Measurements from ENCODE around the gene HDGF.

HDGF gene

GRCh38 chr1:156751451-156751756, at the start of gene HDGF:
TSS of gene HDGF (minus strand) at chr1:156751675. CDS start at chr1:156751429, 246 bp downstream.
- in situ Hi-C loops (cut with MboI; ENCODE audit: low pct_unique_long_range_greater_than_20kb, low sequenced_read_pairs) = no loop called here
- no peak for DNase-seq

GRCh38 chr1:156797212-156797871, 45.9 kb upstream of the HDGF start:
- in situ Hi-C loops (cut with MboI; ENCODE audit: low pct_unique_long_range_greater_than_20kb, low sequenced_read_pairs) = no loop called here
- DNase-seq = peak; percentile 76

- peak; percentile 28 for DNase-seq
- in situ Hi-C loops (cut with MboI; ENCODE audit: low pct_unique_long_range_greater_than_20kb, low sequenced_read_pairs) = no loop called here
Observed at GRCh38 chr1:156796340-156797097, 45.0 kb upstream of the HDGF start.

- in situ Hi-C loops (cut with MboI; ENCODE audit: low pct_unique_long_range_greater_than_20kb, low sequenced_read_pairs) = no loop called here
Observed at GRCh38 chr1:156795787-156796186, 44.3 kb upstream of the HDGF start.

GRCh38 chr1:156795374-156795733, 43.9 kb upstream of the HDGF start:
- in situ Hi-C loops (cut with MboI; ENCODE audit: low pct_unique_long_range_greater_than_20kb, low sequenced_read_pairs) = no loop called here
- no peak for DNase-seq

More at GRCh38 chr1:156795787-156796186, 44.3 kb upstream of the HDGF start:
- DNase-seq = no peak

GRCh38 chr1:156794506-156795373, 43.3 kb upstream of the HDGF start:
- in situ Hi-C loops (cut with MboI; ENCODE audit: low pct_unique_long_range_greater_than_20kb, low sequenced_read_pairs) = no loop called here
- DNase-seq = no peak

- in situ Hi-C loops (cut with MboI; ENCODE audit: low pct_unique_long_range_greater_than_20kb, low sequenced_read_pairs) = no loop called here
- DNase-seq = no peak
Observed at GRCh38 chr1:156789621-156790318, 38.3 kb upstream of the HDGF start.

GRCh38 chr1:156788136-156788535, 36.7 kb upstream of the HDGF start:
- in situ Hi-C loops (cut with MboI; ENCODE audit: low pct_unique_long_range_greater_than_20kb, low sequenced_read_pairs) = no loop called here
- DNase-seq = no peak

- in situ Hi-C loops (cut with MboI; ENCODE audit: low pct_unique_long_range_greater_than_20kb, low sequenced_read_pairs) = no loop called here
- no peak for DNase-seq
Observed at GRCh38 chr1:156786640-156787039, 35.2 kb upstream of the HDGF start.

GRCh38 chr1:156785458-156785857, 34.0 kb upstream of the HDGF start:
- DNase-seq = no peak
- in situ Hi-C loops (cut with MboI; ENCODE audit: low pct_unique_long_range_greater_than_20kb, low sequenced_read_pairs) = no loop called here

GRCh38 chr1:156781585-156782186, 30.2 kb upstream of the HDGF start:
- DNase-seq = no peak
- in situ Hi-C loops (cut with MboI; ENCODE audit: low pct_unique_long_range_greater_than_20kb, low sequenced_read_pairs) = no loop called here

- no peak for DNase-seq
- in situ Hi-C loops (cut with MboI; ENCODE audit: low pct_unique_long_range_greater_than_20kb, low sequenced_read_pairs) = no loop called here
Observed at GRCh38 chr1:156777573-156777972, 26.1 kb upstream of the HDGF start.

GRCh38 chr1:156776942-156777341, 25.5 kb upstream of the HDGF start:
- DNase-seq = no peak
- in situ Hi-C loops (cut with MboI; ENCODE audit: low pct_unique_long_range_greater_than_20kb, low sequenced_read_pairs) = no loop called here

GRCh38 chr1:156775799-156776198, 24.3 kb upstream of the HDGF start:
- no peak for DNase-seq
- in situ Hi-C loops (cut with MboI; ENCODE audit: low pct_unique_long_range_greater_than_20kb, low sequenced_read_pairs) = no loop called here

- in situ Hi-C loops (cut with MboI; ENCODE audit: low pct_unique_long_range_greater_than_20kb, low sequenced_read_pairs) = no loop called here
- no peak for DNase-seq
Observed at GRCh38 chr1:156773607-156774006, 22.1 kb upstream of the HDGF start.

GRCh38 chr1:156772728-156773497, 21.4 kb upstream of the HDGF start:
- in situ Hi-C loops (cut with MboI; ENCODE audit: low pct_unique_long_range_greater_than_20kb, low sequenced_read_pairs) = no loop called here
- DNase-seq = no peak

- in situ Hi-C loops (cut with MboI; ENCODE audit: low pct_unique_long_range_greater_than_20kb, low sequenced_read_pairs) = no loop called here
- no peak for DNase-seq
Observed at GRCh38 chr1:156772222-156772621, 20.7 kb upstream of the HDGF start.

GRCh38 chr1:156768610-156769295, 17.3 kb upstream of the HDGF start:
- DNase-seq = no peak
- in situ Hi-C loops (cut with MboI; ENCODE audit: low pct_unique_long_range_greater_than_20kb, low sequenced_read_pairs) = no loop called here

All from KBM-7 (cell line).